Retina (tissue), 1 donor: ENCODE measurements around the gene FCGR3A.
A peak's percentile ranks its signal among the peaks of the same experiment; 100 is the strongest.
"Not testable (repeated sequence)": the region's sequence is repeated elsewhere in the genome, so short reads cannot be mapped to it uniquely, and the experiment has no call there.

ENCODE experiments used
- DNase-seq: peaks from one replicate; pipeline ENCODE4 v3.0.0-alpha.2; 2016

The FCGR3A gene

GRCh38 chr1:161529463-161530104, 20.0 kb downstream of the FCGR3A start:
- DNase-seq: not testable (repeated sequence)

GRCh38 chr1:161528550-161528949, 21.1 kb downstream of the FCGR3A start:
- DNase-seq: not testable (repeated sequence)

GRCh38 chr1:161525918-161526317, 23.7 kb downstream of the FCGR3A start:
- DNase-seq: not testable (repeated sequence)

GRCh38 chr1:161525321-161525720, 24.3 kb downstream of the FCGR3A start:
- DNase-seq: not testable (repeated sequence)

- DNase-seq: peak; percentile 49
These were observed 24.8 kb downstream of the FCGR3A start for GRCh38 chr1:161524742-161525291.

- DNase-seq: peak; percentile 94
These were observed 25.5 kb downstream of the FCGR3A start, which contains the start of gene HSPA6 for GRCh38 chr1:161523817-161524741. Gene HSPA6 (plus strand): TSS chr1:161524540. CDS start chr1:161524659, 119 bp downstream.

- not testable (repeated sequence) for DNase-seq
These were observed 26.4 kb downstream of the FCGR3A start for GRCh38 chr1:161523041-161523816.

GRCh38 chr1:161513953-161514352, 35.7 kb downstream of the FCGR3A start:
- not testable (repeated sequence) for DNase-seq

- DNase-seq: not testable (repeated sequence)
These were observed 36.2 kb downstream of the FCGR3A start for GRCh38 chr1:161513448-161513780.

GRCh38 chr1:161512636-161513447, 36.8 kb downstream of the FCGR3A start:
- not testable (repeated sequence) for DNase-seq

GRCh38 chr1:161511756-161512060, 37.9 kb downstream of the FCGR3A start:
- DNase-seq: no peak

GRCh38 chr1:161511018-161511755, 38.4 kb downstream of the FCGR3A start:
- DNase-seq: no peak

- no peak for DNase-seq
These were observed 39.1 kb downstream of the FCGR3A start for GRCh38 chr1:161510477-161510876.

GRCh38 chr1:161506336-161507223, 43.0 kb downstream of the FCGR3A start:
- no peak for DNase-seq

GRCh38 chr1:161505686-161506085, 43.9 kb downstream of the FCGR3A start:
- DNase-seq: no peak

GRCh38 chr1:161503394-161503748, 46.2 kb downstream of the FCGR3A start:
- no peak for DNase-seq

GRCh38 chr1:161502641-161503393, 46.8 kb downstream of the FCGR3A start:
- DNase-seq: no peak

GRCh38 chr1:161502181-161502580, 47.4 kb downstream of the FCGR3A start:
- no peak for DNase-seq

- DNase-seq: no peak
These were observed 48.4 kb downstream of the FCGR3A start for GRCh38 chr1:161501234-161501633.
